ENCODE data around the gene DPP10.

Gene DPP10

DNA sequence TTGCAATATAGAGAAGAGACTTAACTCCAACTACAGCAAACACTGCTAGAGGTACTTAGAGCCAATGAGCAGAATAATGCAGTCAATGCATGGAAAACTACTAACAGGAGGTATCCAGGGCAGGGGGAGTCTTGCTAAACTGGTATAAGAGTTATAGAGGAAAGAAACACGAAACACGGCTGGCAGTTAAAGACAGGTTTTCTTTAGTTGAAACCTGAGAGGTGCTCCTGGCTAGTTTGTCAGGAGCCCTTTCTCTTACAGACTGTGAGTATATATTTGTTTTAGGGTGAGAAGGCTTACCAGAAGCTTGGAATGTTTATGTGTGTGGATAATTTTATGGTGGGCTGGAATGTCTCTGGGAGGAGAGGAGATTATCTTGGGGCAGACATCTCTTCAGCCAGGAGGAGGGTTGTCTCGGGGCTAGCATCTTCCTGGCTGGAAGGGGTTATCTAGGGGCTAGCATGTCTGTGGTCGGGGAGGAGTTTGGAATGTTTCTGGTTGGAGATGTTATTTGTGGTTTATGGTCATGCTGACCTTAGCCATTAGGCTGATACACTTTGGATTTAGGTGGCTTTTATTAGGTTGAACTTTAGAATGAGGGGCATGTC lies 1048.8 kb downstream of the DPP10 start:
- DNase-seq (ENCODE audit: low read depth, low spot score): no peak
- no peaks in the 10 kb centered on the region for H3K4me1 ChIP-seq (ENCODE audit: control insufficient read depth, insufficient read depth, low read length)
- H3K27ac ChIP-seq (ENCODE audit: low read length): no peak overlapping the region
- H3K9me3 ChIP-seq (ENCODE audit: control insufficient read depth, insufficient read depth, low read length): no peaks in the 10 kb centered on the region
- WGBS (ENCODE audit: insufficient coverage, insufficient read length): no CpG with 5 or more reads among the region's 4 CpGs
- no peaks in the 10 kb centered on the region for H3K36me3 ChIP-seq (ENCODE audit: control insufficient read depth, insufficient read depth, low read length)
- H3K4me3 ChIP-seq (ENCODE audit: low read length): no peak overlapping the region
- no peaks in the 10 kb centered on the region for H3K27me3 ChIP-seq (ENCODE audit: control insufficient read depth, insufficient read depth, low read length)

DNA sequence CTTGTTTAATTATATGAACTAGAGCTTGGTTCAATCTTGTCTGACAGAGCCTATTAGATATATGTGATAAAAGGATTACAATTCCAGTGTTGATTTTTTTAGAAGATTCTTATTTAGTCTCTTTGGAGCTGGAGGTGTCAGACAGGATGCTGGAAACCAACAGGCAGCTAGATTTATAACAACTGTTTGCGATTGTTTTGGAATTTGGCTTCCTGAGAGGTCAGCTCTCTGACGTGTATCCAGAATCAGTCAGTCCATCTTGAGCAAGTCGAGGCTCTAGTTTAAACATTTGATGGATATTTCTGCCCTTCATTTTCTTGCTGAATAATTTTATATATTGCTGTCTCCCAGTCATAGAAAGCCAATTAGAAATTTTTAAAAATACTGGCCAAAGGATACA lies 1062.9 kb downstream of the DPP10 start:
- Histone ChIP-seq H3K27me3 (ENCODE audit: control insufficient read depth, insufficient read depth, low read length) (no peaks in the 10 kb centered on the region), H3K27ac (ENCODE audit: low read length) (no peak overlapping the region), H3K4me3 (ENCODE audit: low read length) (no peak overlapping the region), H3K9me3 (ENCODE audit: control insufficient read depth, insufficient read depth, low read length) (no peaks in the 10 kb centered on the region), H3K4me1 (ENCODE audit: control insufficient read depth, insufficient read depth, low read length) (no peaks in the 10 kb centered on the region), H3K36me3 (ENCODE audit: control insufficient read depth, insufficient read depth, low read length) (no peaks in the 10 kb centered on the region)
- no peak for DNase-seq (ENCODE audit: low read depth, low spot score)
- WGBS (ENCODE audit: insufficient coverage, insufficient read length): no CpG with 5 or more reads among the region's 3 CpGs

GRCh38 chr2:115520727-115521126 lies 1078.3 kb downstream of the DPP10 start:
- H3K9me3 ChIP-seq (ENCODE audit: control insufficient read depth, insufficient read depth, low read length): no peaks in the 10 kb centered on the region
- H3K36me3 ChIP-seq (ENCODE audit: control insufficient read depth, insufficient read depth, low read length): no peaks in the 10 kb centered on the region
- no CpG with 5 or more reads among the region's 3 CpGs for WGBS (ENCODE audit: insufficient coverage, insufficient read length)
- no peaks in the 10 kb centered on the region for H3K27me3 ChIP-seq (ENCODE audit: control insufficient read depth, insufficient read depth, low read length)
- H3K4me1 ChIP-seq (ENCODE audit: control insufficient read depth, insufficient read depth, low read length): no peaks in the 10 kb centered on the region
- H3K27ac ChIP-seq (ENCODE audit: low read length): no peak overlapping the region
- DNase-seq (ENCODE audit: low read depth, low spot score): no peak
- no peak overlapping the region for H3K4me3 ChIP-seq (ENCODE audit: low read length)

DNA sequence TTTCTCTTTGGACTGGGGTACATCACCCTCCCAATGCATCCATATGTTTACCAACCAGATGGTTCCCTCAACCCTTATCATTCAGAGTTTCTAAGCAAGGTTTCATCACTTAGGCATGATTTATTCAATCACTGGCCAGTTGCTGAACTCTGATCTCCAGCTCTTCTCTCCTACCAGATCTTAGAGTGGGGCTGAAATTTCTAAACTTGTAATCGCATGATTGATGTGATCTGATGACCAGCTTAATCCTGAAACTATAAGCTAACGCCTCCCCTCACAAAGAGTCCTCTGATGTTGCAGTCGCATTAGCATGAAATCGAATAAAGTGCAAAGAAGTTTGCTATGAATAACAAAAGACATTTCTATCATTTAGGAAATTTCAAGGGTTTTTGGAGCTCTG lies 1082.0 kb downstream of the DPP10 start:
- Histone ChIP-seq H3K36me3 (ENCODE audit: control insufficient read depth, insufficient read depth, low read length) (no peaks in the 10 kb centered on the region), H3K4me1 (ENCODE audit: control insufficient read depth, insufficient read depth, low read length) (no peaks in the 10 kb centered on the region), H3K9me3 (ENCODE audit: control insufficient read depth, insufficient read depth, low read length) (no peaks in the 10 kb centered on the region), H3K4me3 (ENCODE audit: low read length) (no peak overlapping the region), H3K27me3 (ENCODE audit: control insufficient read depth, insufficient read depth, low read length) (no peaks in the 10 kb centered on the region), H3K27ac (ENCODE audit: low read length) (no peak overlapping the region)
- no CpG with 5 or more reads among the region's 4 CpGs for WGBS (ENCODE audit: insufficient coverage, insufficient read length)
- no peak for DNase-seq (ENCODE audit: low read depth, low spot score)

GRCh38 chr2:115529627-115530026 lies 1087.2 kb downstream of the DPP10 start:
- no peaks in the 10 kb centered on the region for H3K9me3 ChIP-seq (ENCODE audit: control insufficient read depth, insufficient read depth, low read length)
- no peaks in the 10 kb centered on the region for H3K36me3 ChIP-seq (ENCODE audit: control insufficient read depth, insufficient read depth, low read length)
- no peak overlapping the region for H3K27ac ChIP-seq (ENCODE audit: low read length)
- no peak for DNase-seq (ENCODE audit: low read depth, low spot score)
- no peaks in the 10 kb centered on the region for H3K27me3 ChIP-seq (ENCODE audit: control insufficient read depth, insufficient read depth, low read length)
- no peak overlapping the region for H3K4me3 ChIP-seq (ENCODE audit: low read length)
- H3K4me1 ChIP-seq (ENCODE audit: control insufficient read depth, insufficient read depth, low read length): no peaks in the 10 kb centered on the region

DNA sequence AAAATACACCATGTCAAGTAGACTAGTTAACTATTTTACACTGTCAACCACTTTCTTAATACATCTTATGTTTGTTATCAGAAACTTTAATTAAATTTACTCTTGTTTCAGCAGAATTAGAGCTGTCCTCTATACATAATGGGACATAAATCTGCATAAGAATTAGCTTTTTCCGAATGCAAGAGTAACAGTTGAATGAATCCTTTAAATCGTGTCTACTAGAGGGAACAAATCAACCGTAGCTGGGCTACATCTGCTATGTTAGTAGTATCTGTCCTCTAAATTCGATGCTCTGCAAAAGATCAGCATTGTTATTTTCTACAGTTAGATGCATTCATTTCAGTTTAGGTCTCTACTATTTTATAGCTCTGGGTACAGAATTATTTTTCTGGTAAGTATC lies 1090.6 kb downstream of the DPP10 start:
- Histone ChIP-seq H3K9me3 (ENCODE audit: control insufficient read depth, insufficient read depth, low read length) (no peaks in the 10 kb centered on the region), H3K27ac (ENCODE audit: low read length) (no peak overlapping the region), H3K27me3 (ENCODE audit: control insufficient read depth, insufficient read depth, low read length) (no peaks in the 10 kb centered on the region), H3K4me3 (ENCODE audit: low read length) (no peak overlapping the region), H3K4me1 (ENCODE audit: control insufficient read depth, insufficient read depth, low read length) (no peaks in the 10 kb centered on the region), H3K36me3 (ENCODE audit: control insufficient read depth, insufficient read depth, low read length) (no peaks in the 10 kb centered on the region)
- no peak for DNase-seq (ENCODE audit: low read depth, low spot score)
- WGBS (ENCODE audit: insufficient coverage, insufficient read length): no CpG with 5 or more reads among the region's 4 CpGs

DNA sequence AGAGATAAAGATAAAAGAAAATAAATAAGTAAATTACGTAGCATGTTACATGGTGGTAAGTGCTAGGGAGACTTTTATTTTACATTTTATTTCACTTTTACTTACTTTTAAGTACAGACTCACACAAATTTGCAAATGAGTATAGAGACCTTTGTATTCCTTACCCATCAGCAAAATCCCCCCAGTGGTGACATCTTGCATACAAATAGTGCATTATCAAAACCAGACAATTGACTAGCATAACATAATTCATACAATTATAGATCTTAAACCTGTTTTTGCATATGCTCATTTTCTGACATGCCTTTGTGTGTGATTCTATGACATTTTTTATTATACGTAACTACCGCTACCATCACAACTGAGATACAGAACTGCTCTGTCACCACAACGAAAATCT lies 1099.4 kb downstream of the DPP10 start:
- Histone ChIP-seq H3K27me3 (ENCODE audit: control insufficient read depth, insufficient read depth, low read length) (no peaks in the 10 kb centered on the region), H3K27ac (ENCODE audit: low read length) (no peak overlapping the region), H3K4me1 (ENCODE audit: control insufficient read depth, insufficient read depth, low read length) (no peaks in the 10 kb centered on the region), H3K9me3 (ENCODE audit: control insufficient read depth, insufficient read depth, low read length) (no peaks in the 10 kb centered on the region), H3K36me3 (ENCODE audit: control insufficient read depth, insufficient read depth, low read length) (no peaks in the 10 kb centered on the region), H3K4me3 (ENCODE audit: low read length) (no peak overlapping the region)
- WGBS (ENCODE audit: insufficient coverage, insufficient read length): no CpG with 5 or more reads among the region's 4 CpGs
- DNase-seq (ENCODE audit: low read depth, low spot score): no peak

DNA sequence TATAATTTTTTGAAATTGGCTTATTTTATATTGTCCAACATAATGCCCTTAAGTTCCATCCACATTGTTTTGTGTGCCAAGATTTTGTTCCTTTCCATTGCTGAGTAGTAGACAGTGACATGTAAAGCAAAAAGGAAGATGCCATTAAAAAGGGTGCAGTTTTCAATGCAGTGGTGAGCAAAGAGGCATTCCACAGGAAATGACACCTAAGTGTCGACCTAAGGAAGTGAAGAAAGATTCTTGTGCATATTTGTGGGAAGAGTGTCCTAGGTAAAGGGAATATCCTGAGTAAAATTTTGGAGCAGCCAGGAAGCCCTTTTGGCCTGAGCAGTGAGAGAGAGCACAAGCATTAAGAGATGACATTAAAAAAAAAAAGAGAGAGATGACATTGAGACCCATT lies 1099.9 kb downstream of the DPP10 start:
- Histone ChIP-seq H3K4me3 (ENCODE audit: low read length) (no peak overlapping the region), H3K27ac (ENCODE audit: low read length) (no peak overlapping the region), H3K9me3 (ENCODE audit: control insufficient read depth, insufficient read depth, low read length) (no peaks in the 10 kb centered on the region), H3K4me1 (ENCODE audit: control insufficient read depth, insufficient read depth, low read length) (no peaks in the 10 kb centered on the region), H3K27me3 (ENCODE audit: control insufficient read depth, insufficient read depth, low read length) (no peaks in the 10 kb centered on the region), H3K36me3 (ENCODE audit: control insufficient read depth, insufficient read depth, low read length) (no peaks in the 10 kb centered on the region)
- DNase-seq (ENCODE audit: low read depth, low spot score): no peak
- WGBS (ENCODE audit: insufficient coverage, insufficient read length): no CpG with 5 or more reads among the region's 1 CpG

DNA sequence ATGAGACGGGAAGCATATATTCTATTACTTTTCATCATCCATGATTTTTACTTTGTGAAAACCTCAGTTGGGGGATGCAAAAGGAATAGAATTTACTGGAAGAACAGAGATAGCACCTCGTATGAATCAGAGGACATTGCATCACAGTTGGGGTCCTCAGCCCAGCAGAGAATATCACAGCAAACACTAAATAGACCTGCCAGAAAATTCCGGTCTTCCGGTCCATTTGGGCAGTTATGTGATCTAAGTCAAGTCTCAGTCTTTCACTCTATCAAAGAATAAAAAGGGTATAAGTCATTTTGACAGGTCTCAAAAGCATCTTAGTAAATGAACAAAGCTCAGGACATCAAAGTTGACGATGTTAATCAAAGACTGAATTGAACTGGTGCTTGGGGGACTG lies 1100.6 kb downstream of the DPP10 start:
- no CpG with 5 or more reads among the region's 5 CpGs for WGBS (ENCODE audit: insufficient coverage, insufficient read length)
- H3K4me3 ChIP-seq (ENCODE audit: low read length): no peak overlapping the region
- H3K9me3 ChIP-seq (ENCODE audit: control insufficient read depth, insufficient read depth, low read length): no peaks in the 10 kb centered on the region
- DNase-seq (ENCODE audit: low read depth, low spot score): no peak
- H3K27ac ChIP-seq (ENCODE audit: low read length): no peak overlapping the region
- no peaks in the 10 kb centered on the region for H3K4me1 ChIP-seq (ENCODE audit: control insufficient read depth, insufficient read depth, low read length)
- no peaks in the 10 kb centered on the region for H3K36me3 ChIP-seq (ENCODE audit: control insufficient read depth, insufficient read depth, low read length)
- no peaks in the 10 kb centered on the region for H3K27me3 ChIP-seq (ENCODE audit: control insufficient read depth, insufficient read depth, low read length)

DNA sequence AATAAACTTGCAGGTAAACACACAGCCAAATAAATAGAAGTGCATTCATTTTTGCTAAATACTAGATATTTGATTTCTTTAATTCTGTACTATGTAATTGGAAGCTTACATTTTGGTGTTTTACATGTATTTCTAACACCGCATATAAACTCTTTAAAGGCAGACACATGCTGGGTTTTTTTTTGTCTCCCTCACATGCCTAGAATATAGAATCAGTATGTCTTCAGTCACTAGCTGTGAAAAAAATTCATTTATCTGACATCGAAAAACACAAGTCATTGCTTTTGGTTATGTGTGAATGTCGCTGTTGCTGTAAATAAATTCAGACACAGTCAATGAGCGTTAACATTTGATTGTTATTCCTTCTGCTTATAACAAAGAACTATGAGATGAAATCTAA lies 1101.0 kb downstream of the DPP10 start:
- Histone ChIP-seq H3K27me3 (ENCODE audit: control insufficient read depth, insufficient read depth, low read length) (no peaks in the 10 kb centered on the region), H3K27ac (ENCODE audit: low read length) (no peak overlapping the region), H3K4me3 (ENCODE audit: low read length) (no peak overlapping the region), H3K36me3 (ENCODE audit: control insufficient read depth, insufficient read depth, low read length) (no peaks in the 10 kb centered on the region), H3K4me1 (ENCODE audit: control insufficient read depth, insufficient read depth, low read length) (no peaks in the 10 kb centered on the region), H3K9me3 (ENCODE audit: control insufficient read depth, insufficient read depth, low read length) (no peaks in the 10 kb centered on the region)
- DNase-seq (ENCODE audit: low read depth, low spot score): no peak
- WGBS (ENCODE audit: insufficient coverage, insufficient read length): no CpG with 5 or more reads among the region's 4 CpGs

GRCh38 chr2:115549611-115550130 lies 1107.2 kb downstream of the DPP10 start:
- H3K27ac ChIP-seq (ENCODE audit: low read length): no peak overlapping the region
- WGBS (ENCODE audit: insufficient coverage, insufficient read length): no CpG with 5 or more reads among the region's 1 CpG
- no peaks in the 10 kb centered on the region for H3K9me3 ChIP-seq (ENCODE audit: control insufficient read depth, insufficient read depth, low read length)
- no peaks in the 10 kb centered on the region for H3K27me3 ChIP-seq (ENCODE audit: control insufficient read depth, insufficient read depth, low read length)
- no peaks in the 10 kb centered on the region for H3K36me3 ChIP-seq (ENCODE audit: control insufficient read depth, insufficient read depth, low read length)
- no peak for DNase-seq (ENCODE audit: low read depth, low spot score)
- no peaks in the 10 kb centered on the region for H3K4me1 ChIP-seq (ENCODE audit: control insufficient read depth, insufficient read depth, low read length)
- H3K4me3 ChIP-seq (ENCODE audit: low read length): no peak overlapping the region

Data from iPS DF 6.9 (cell line).